ENCODE results near the gene DGKB. TPM values are rescaled to one million over a fixed set of nuclear protein-coding genes. Genes with fewer than 3 reads are reported as not detected.

The DGKB gene
- total RNA-seq, 4 donors from 2014 or later = 4.4 to 33.1 (median 9.3) TPM

- no peak for DNase-seq
- no peak overlapping the region for H3K4me3 ChIP-seq
- H3K27me3 ChIP-seq = no peaks in the 10 kb centered on the region
- no peaks in the 10 kb centered on the region for H3K9me3 ChIP-seq
- no peaks in the 10 kb centered on the region for H3K4me1 ChIP-seq
- H3K27ac ChIP-seq = no peak overlapping the region
- TF ChIP-seq CTCF (IDR thresholded peaks at IDR 0.05) (no peak), POLR2A (IDR thresholded peaks at IDR 0.05) (no peak)
- H3K36me3 ChIP-seq = no peaks in the 10 kb centered on the region
- intact Hi-C loops (cut with DNase I; ENCODE audit: low total_unique reads) = no loop called here
Measured at GRCh38 chr7:14436878-14437277, 465.7 kb downstream of the DGKB start.

- H3K9me3 ChIP-seq = no peaks in the 10 kb centered on the region
- H3K4me1 ChIP-seq = no peaks in the 10 kb centered on the region
- H3K27ac ChIP-seq = no peak overlapping the region
- intact Hi-C loops (cut with DNase I; ENCODE audit: low total_unique reads) = no loop called here
- DNase-seq = no peak
- no peak overlapping the region for H3K4me3 ChIP-seq
- no peak for TF ChIP-seq POLR2A (IDR thresholded peaks at IDR 0.05)
- TF ChIP-seq CTCF (IDR thresholded peaks at IDR 0.05) = no peak
- no peaks in the 10 kb centered on the region for H3K27me3 ChIP-seq
- H3K36me3 ChIP-seq = no peaks in the 10 kb centered on the region
Measured at GRCh38 chr7:14432924-14433323, 469.6 kb downstream of the DGKB start.

- Histone ChIP-seq H3K4me1 (no peaks in the 10 kb centered on the region), H3K27me3 (no peaks in the 10 kb centered on the region), H3K36me3 (no peaks in the 10 kb centered on the region), H3K27ac (no peak overlapping the region), H3K9me3 (no peaks in the 10 kb centered on the region), H3K4me3 (no peak overlapping the region)
- TF ChIP-seq POLR2A (IDR thresholded peaks at IDR 0.05) = no peak
- no peak for TF ChIP-seq CTCF (IDR thresholded peaks at IDR 0.05)
- DNase-seq = no peak
- intact Hi-C loops (cut with DNase I; ENCODE audit: low total_unique reads) = no loop called here
Measured at GRCh38 chr7:14430926-14431325, 471.6 kb downstream of the DGKB start.

GRCh38 chr7:14425559-14425958 is 477.0 kb downstream of the DGKB start:
- Histone ChIP-seq H3K36me3 (no peaks in the 10 kb centered on the region), H3K4me1 (no peaks in the 10 kb centered on the region), H3K27me3 (no peaks in the 10 kb centered on the region), H3K4me3 (no peak overlapping the region), H3K9me3 (no peaks in the 10 kb centered on the region), H3K27ac (no peak overlapping the region)
- intact Hi-C loops (cut with DNase I; ENCODE audit: low total_unique reads) = no loop called here
- TF ChIP-seq CTCF (IDR thresholded peaks at IDR 0.05) = no peak
- TF ChIP-seq POLR2A (IDR thresholded peaks at IDR 0.05) = no peak
- no peak for DNase-seq

- Histone ChIP-seq H3K9me3 (no peaks in the 10 kb centered on the region), H3K36me3 (no peaks in the 10 kb centered on the region), H3K4me1 (no peaks in the 10 kb centered on the region), H3K4me3 (no peak overlapping the region), H3K27ac (no peak overlapping the region), H3K27me3 (no peaks in the 10 kb centered on the region)
- no peak for DNase-seq
- intact Hi-C loops (cut with DNase I; ENCODE audit: low total_unique reads) = no loop called here
- TF ChIP-seq CTCF (IDR thresholded peaks at IDR 0.05) (no peak), POLR2A (IDR thresholded peaks at IDR 0.05) (no peak)
Measured at GRCh38 chr7:14424675-14425074, 477.9 kb downstream of the DGKB start.
